Measurements from ENCODE around the gene NLRP2B. TPM values are rescaled to one million over a fixed set of nuclear protein-coding genes. Genes with fewer than 3 reads are reported as not detected.

Gene NLRP2B
- total RNA-seq, 1 experiment from 2014 or later = not detected

DNA sequence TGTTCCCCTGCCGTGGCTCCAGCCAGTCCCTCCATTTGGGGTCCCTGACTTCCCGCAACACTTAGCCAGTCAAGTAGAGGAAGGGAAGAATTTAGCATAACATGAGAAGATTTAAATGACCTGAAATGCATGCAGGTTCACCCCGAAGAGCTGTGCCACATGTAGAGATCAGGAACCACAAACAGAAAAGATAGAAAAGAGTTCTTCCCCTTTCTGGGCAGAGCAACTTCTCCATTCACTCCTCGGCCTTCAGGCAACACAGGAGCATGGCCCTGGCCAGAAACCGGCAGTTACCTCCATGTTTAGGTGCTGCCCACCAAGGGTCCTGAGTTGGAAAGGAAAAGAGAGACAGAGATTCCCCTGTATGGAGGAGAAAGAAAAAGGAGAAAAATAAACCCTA, 5.2 kb downstream of the NLRP2B start:
- Histone ChIP-seq H3K18ac (ENCODE audit: insufficient read length, low read depth, low read length) (no peak overlapping the region), H3T11ph (ENCODE audit: low read length) (no peak overlapping the region), H3K14ac (ENCODE audit: insufficient read depth, low read length) (no peak overlapping the region), H3K4me2 (ENCODE audit: insufficient read depth, insufficient read length, low read length) (no peak overlapping the region), H2AFZ (ENCODE audit: low read length) (no peak overlapping the region), H3K9me3 (ENCODE audit: control insufficient read depth, low read depth, low read length) (peaks cover 56% of the 10 kb centered on the region), H2AK5ac (ENCODE audit: insufficient read length, low read length) (no peak overlapping the region), H3K56ac (ENCODE audit: insufficient read length, low read depth, low read length) (no peak overlapping the region), H2BK15ac (ENCODE audit: low read depth, low read length) (no peak overlapping the region), H2BK20ac (ENCODE audit: low read depth, low read length, poor library complexity, severe bottlenecking) (no peak overlapping the region), H4K8ac (replicated peaks; ENCODE audit: insufficient read length, low read depth, low read length) (no peak overlapping the region), H2BK12ac (ENCODE audit: insufficient read length, low read depth, low read length) (no peak overlapping the region), H4K20me1 (ENCODE audit: control insufficient read depth, insufficient read depth, insufficient read length) (no peaks in the 10 kb centered on the region), H4K91ac (ENCODE audit: insufficient read length, low read depth, low read length) (no peak overlapping the region), H3K27ac (ENCODE audit: insufficient read length, low read depth, low read length) (no peak overlapping the region), H3K27me3 (ENCODE audit: insufficient read depth, low read length) (no peaks in the 10 kb centered on the region), H3K79me1 (ENCODE audit: insufficient read depth, low read depth, low read length, poor library complexity, severe bottlenecking) (no peaks in the 10 kb centered on the region), H3K9ac (ENCODE audit: extremely low read depth, insufficient read length, low read length) (no peak overlapping the region), H3K79me2 (ENCODE audit: insufficient read depth, low read length) (no peaks in the 10 kb centered on the region), H2BK5ac (ENCODE audit: insufficient read length, low read length) (no peak overlapping the region), H3K4me1 (ENCODE audit: insufficient read depth, low read length) (no peaks in the 10 kb centered on the region), H3K23me2 (ENCODE audit: insufficient read length, low read depth, low read length, poor library complexity, severe bottlenecking) (no peaks in the 10 kb centered on the region), H3K4ac (ENCODE audit: low read depth, low read length) (no peak overlapping the region), H3K23ac (ENCODE audit: insufficient read length, low read depth, low read length) (no peak overlapping the region), H4K5ac (ENCODE audit: insufficient read length, low read depth, low read length) (no peak overlapping the region), H2BK120ac (ENCODE audit: low read depth, low read length, poor library complexity, severe bottlenecking) (no peak overlapping the region)
- Mint-ChIP-seq H3K9me3 (peaks cover 82 to 87% of the 10 kb centered on the region in 2 experiments), H3K36me3 (ENCODE audit: insufficient read depth in 1 of 3, low read depth in 3 of 3) (peaks cover 14 to 23% (median 21%) of the 10 kb centered on the region in 3 experiments), H3K4me3 (no peak overlapping the region), H3K27ac (no peak overlapping the region), H3K27me3 (ENCODE audit: low read depth) (peaks cover 9% of the 10 kb centered on the region), H3K4me1 (peaks cover 0 to 3% of the 10 kb centered on the region in 2 experiments; a peak in 1 of 4 replicates)
- no CpG with 5 or more reads among the region's 5 CpGs for WGBS (ENCODE audit: extremely low coverage, insufficient read length, low lambda C conversion rate)
- no peak for DNase-seq
- TF ChIP-seq, protein P1, sequence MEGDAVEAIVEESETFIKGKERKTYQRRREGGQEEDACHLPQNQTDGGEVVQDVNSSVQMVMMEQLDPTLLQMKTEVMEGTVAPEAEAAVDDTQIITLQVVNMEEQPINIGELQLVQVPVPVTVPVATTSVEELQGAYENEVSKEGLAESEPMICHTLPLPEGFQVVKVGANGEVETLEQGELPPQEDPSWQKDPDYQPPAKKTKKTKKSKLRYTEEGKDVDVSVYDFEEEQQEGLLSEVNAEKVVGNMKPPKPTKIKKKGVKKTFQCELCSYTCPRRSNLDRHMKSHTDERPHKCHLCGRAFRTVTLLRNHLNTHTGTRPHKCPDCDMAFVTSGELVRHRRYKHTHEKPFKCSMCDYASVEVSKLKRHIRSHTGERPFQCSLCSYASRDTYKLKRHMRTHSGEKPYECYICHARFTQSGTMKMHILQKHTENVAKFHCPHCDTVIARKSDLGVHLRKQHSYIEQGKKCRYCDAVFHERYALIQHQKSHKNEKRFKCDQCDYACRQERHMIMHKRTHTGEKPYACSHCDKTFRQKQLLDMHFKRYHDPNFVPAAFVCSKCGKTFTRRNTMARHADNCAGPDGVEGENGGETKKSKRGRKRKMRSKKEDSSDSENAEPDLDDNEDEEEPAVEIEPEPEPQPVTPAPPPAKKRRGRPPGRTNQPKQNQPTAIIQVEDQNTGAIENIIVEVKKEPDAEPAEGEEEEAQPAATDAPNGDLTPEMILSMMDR (conservative IDR thresholded peaks at IDR 0.05) = no peak

All from H9 (cell line).